Pancreas (tissue), 10 donors: ENCODE results near the gene GABRG2. TPM values are rescaled to one million over a fixed set of nuclear protein-coding genes. Genes with fewer than 3 reads are reported as not detected.

Experiments
- ATAC-seq, 4 donors: fragments of 200-7000 bp; cut with Tn5 transposase; one replicate each; pipeline versions ENCODE4 v1.8.0 to v1.9.1; 2020; ENCODE audit warnings: mild to moderate bottlenecking in 4 of 4, moderate library complexity in 4 of 4
- DNase-seq, 6 donors: peaks; one replicate each; pipeline ENCODE4 v3.0.0-alpha.2; 2020
- FAIRE-seq: peaks from 2 replicates; lab custom pipeline; 2012; peaks lifted over from hg19 to GRCh38; lab: Jason Lieb, UNC
- H3K27ac ChIP-seq, 4 donors: fragments of 200-600 bp; sonication (generic); 1 replicate in 3 of 4; 2 replicates in 1 of 4; pipeline versions ENCODE4 v1.5.0 to v1.8.0; 2020
- H3K27me3 ChIP-seq, 4 donors: fragments of 200-600 bp; one replicate each; pipeline ENCODE4 v1.8.0; 2021
- H3K36me3 ChIP-seq, 3 donors: fragments of 200-600 bp; sonication (generic) in 1 of 3; one replicate each; pipeline versions ENCODE4 v1.5.0 to v1.8.0; 2020 to 2021
- H3K4me1 ChIP-seq, 3 donors: fragments of 200-600 bp; one replicate each; pipeline ENCODE4 v1.8.0; 2021
- H3K4me3 ChIP-seq, 4 donors: fragments of 200-600 bp; sonication (generic) in 2 of 4; one replicate each; pipeline versions ENCODE4 v1.5.0 to v1.8.0; 2020 to 2021
- H3K9me3 ChIP-seq, 4 donors: fragments of 200-600 bp; one replicate each; pipeline ENCODE4 v1.8.0; 2021
- CTCF ChIP-seq, 4 donors: fragments of 200-600 bp; sonication (generic) in 3 of 4; IDR thresholded peaks; one replicate each; pipeline versions ENCODE4 v1.5.0 to v1.8.0; 2021; ENCODE audit warnings: antibody characterized with exemption in 4 of 4
- WGBS, 2 donors: extraction: QIAGEN DNeasy Blood & Tissue Kit; methylation state at CpG; one replicate each; pipeline ENCODE4 v1.1.7; 2013; 5-methylcytosine and 5-hydroxymethylcytosine counted together
- intact Hi-C, 3 donors: fragments of 100-400 bp; cut with DNase I; formaldehyde crosslinking; loops; one replicate each; pipeline versions ENCODE4 v1.11.1 to v1.14.2; 2022
- polyA plus RNA-seq, 2 donors: library from polyadenylated mRNA; stranded (reverse); fragments of 200-250 nt; gene quantifications; one replicate each; pipeline ENCODE4 v1.2.3, GENCODE V29; 2013
- total RNA-seq, 6 donors: library from RNA; stranded (reverse); fragmentation: NEBNext Ultra II Directional in 4 of 6; extraction: Animal tissue kit (Norgen Biotek cat#: 25700) in 4 of 6; gene quantifications; one replicate each; pipeline versions ENCODE4 v1.2.1 to v1.2.4, GENCODE V29; 2021 to 2023
- donor health status: healthy with polysubstance abuse.
- donor health status: DM: no; HTN: no; CAD: no; lungs with moderate emphysema.
- donor health status: DM: no; HTN: no; CAD: no.
- donor health status: control.
- donor health status: control.
- donor health status: Bipolar disorder and iron deficiency.
- donor health status: DM: yes; HTN: yes; CAD: no.
- donor health status: DM: no; HTN: no; CAD: no.
- donor health status: DM: no; HTN: no; CAD: no.
- donor health status: DM: yes; HTN: yes; CAD: no.

Gene GABRG2
- total and polyA plus RNA-seq, 8 donors = 0.22 to 1.5 (median 0.45) TPM; not detected in 2

DNA sequence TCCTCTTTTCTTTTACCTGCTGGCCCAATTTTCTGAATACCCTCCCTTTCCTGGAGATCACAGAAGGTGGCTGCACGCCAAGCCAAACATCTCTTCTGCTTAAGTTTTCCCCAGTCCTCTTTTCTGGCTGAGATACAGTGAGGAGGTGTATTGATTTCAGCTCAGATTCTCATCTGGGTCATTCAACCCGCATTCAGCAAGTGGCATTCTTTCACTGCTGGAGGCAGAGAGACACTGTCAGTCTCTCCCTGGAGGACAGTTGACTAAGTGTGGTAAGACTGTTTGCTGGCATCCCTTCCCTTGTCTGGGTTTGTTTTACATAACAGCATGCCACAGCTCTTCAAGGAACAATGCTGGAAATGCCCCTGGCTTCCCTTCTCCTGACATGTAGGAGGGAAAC lies 60.5 kb downstream of the GABRG2 start:
- 3% methylated on average over 2 of the region's 2 CpGs for WGBS, 2 donors
- H3K9me3 ChIP-seq = no peaks in the 10 kb centered on the region
- no peak for DNase-seq

GRCh38 chr5:162132348-162132747 lies 64.8 kb downstream of the GABRG2 start:
- H3K9me3 ChIP-seq = no peaks in the 10 kb centered on the region
- intact Hi-C loops = no loop called here
- FAIRE-seq (no peak), DNase-seq (no peak), ATAC-seq (no peak)
- no peak for TF ChIP-seq CTCF (IDR thresholded peaks at IDR 0.05)
- H3K36me3 ChIP-seq = no peaks in the 10 kb centered on the region
- H3K27ac ChIP-seq = no peak overlapping the region
- H3K27me3 ChIP-seq = no peaks in the 10 kb centered on the region
- no peak overlapping the region for H3K4me3 ChIP-seq
- no peaks in the 10 kb centered on the region for H3K4me1 ChIP-seq

More for the DNA sequence above, 60.5 kb downstream of the GABRG2 start:
- Histone ChIP-seq H3K4me3 (no peak overlapping the region), H3K36me3 (no peaks in the 10 kb centered on the region), H3K27me3 (no peaks in the 10 kb centered on the region), H3K4me1 (no peaks in the 10 kb centered on the region), H3K27ac (no peak overlapping the region)
- TF ChIP-seq CTCF (IDR thresholded peaks at IDR 0.05) = no peak
- FAIRE-seq (no peak), ATAC-seq (no peak)
- intact Hi-C loops = no loop called here

GRCh38 chr5:162139190-162139589 lies 71.6 kb downstream of the GABRG2 start:
- H3K36me3 ChIP-seq = no peaks in the 10 kb centered on the region
- H3K27me3 ChIP-seq = no peaks in the 10 kb centered on the region
- intact Hi-C loops = no loop called here
- H3K9me3 ChIP-seq = no peaks in the 10 kb centered on the region
- TF ChIP-seq CTCF (IDR thresholded peaks at IDR 0.05) = no peak
- ATAC-seq = no peak
- WGBS, 2 donors = 62 to 72% methylated on average over 3 of the region's 3 CpGs
- H3K4me1 ChIP-seq = no peaks in the 10 kb centered on the region
- no peak for DNase-seq
- H3K27ac ChIP-seq = no peak overlapping the region
- no peak overlapping the region for H3K4me3 ChIP-seq
- no peak for FAIRE-seq

GRCh38 chr5:162154242-162154641 lies 86.7 kb downstream of the GABRG2 start:
- no peaks in the 10 kb centered on the region for H3K36me3 ChIP-seq
- no peak for FAIRE-seq
- WGBS, 2 donors = 84 to 93% methylated on average over 1 of the region's 1 CpG
- H3K4me3 ChIP-seq = no peak overlapping the region
- ATAC-seq = no peak
- no peaks in the 10 kb centered on the region for H3K4me1 ChIP-seq
- H3K27me3 ChIP-seq = no peaks in the 10 kb centered on the region
- no peak for TF ChIP-seq CTCF (IDR thresholded peaks at IDR 0.05)
- DNase-seq = no peak
- no peak overlapping the region for H3K27ac ChIP-seq
- no peaks in the 10 kb centered on the region for H3K9me3 ChIP-seq
- intact Hi-C loops = no loop called here

- FAIRE-seq = no peak
- no peak for TF ChIP-seq CTCF (IDR thresholded peaks at IDR 0.05)
- Histone ChIP-seq H3K4me3 (no peak overlapping the region), H3K36me3 (no peaks in the 10 kb centered on the region), H3K4me1 (no peaks in the 10 kb centered on the region), H3K9me3 (no peaks in the 10 kb centered on the region), H3K27me3 (no peaks in the 10 kb centered on the region), H3K27ac (no peak overlapping the region)
- no peak for DNase-seq
- intact Hi-C loops = no loop called here
- no peak for ATAC-seq
- 48 to 52% methylated on average over 2 of the region's 2 CpGs for WGBS, 2 donors
These were observed 92.8 kb downstream of the GABRG2 start for GRCh38 chr5:162160401-162160800.
